ACC112 (cell line): Measurements from ENCODE around the gene TNFAIP2.
"Not testable (repeated sequence)": the region's sequence is repeated elsewhere in the genome, so short reads cannot be mapped to it uniquely, and the experiment has no call there.

Experiments used
- H2AFZ ChIP-seq: fragments of 200-600 bp; sonication (generic); one replicate; pipeline ENCODE4 v1.6.0; 2017; ENCODE audit warnings: antibody characterized with exemption, low read length; ENCODE audit not compliant: unreplicated experiment
- H3K27ac ChIP-seq: fragments of 200-600 bp; sonication (generic); 2 replicates; pipeline ENCODE4 v1.5.1; 2014; ENCODE audit warnings: low read depth, mild to moderate bottlenecking, antibody characterized with exemption, low read length, moderate library complexity
- H3K27me3 ChIP-seq: fragments of 200-600 bp; sonication (generic); 2 replicates; pipeline ENCODE4 v1.6.1; 2014; ENCODE audit warnings: mild to moderate bottlenecking, antibody characterized with exemption, low read length, moderate library complexity, mixed read lengths; ENCODE audit not compliant: insufficient read depth
- H3K36me3 ChIP-seq: fragments of 200-600 bp; sonication (generic); 2 replicates; pipeline ENCODE4 v1.6.1; 2016; ENCODE audit warnings: mild to moderate bottlenecking, antibody characterized with exemption, low read length, moderate library complexity, mixed read lengths; ENCODE audit not compliant: insufficient read depth
- H3K4me1 ChIP-seq: fragments of 200-600 bp; sonication (generic); one replicate; pipeline ENCODE4 v1.6.1; 2016; ENCODE audit warnings: low read length, mixed read lengths; ENCODE audit not compliant: insufficient read depth, unreplicated experiment, control insufficient read depth
- H3K4me3 ChIP-seq: fragments of 200-600 bp; sonication (generic); 2 replicates; pipeline ENCODE4 v1.5.1; 2014; ENCODE audit warnings: mild to moderate bottlenecking, low read depth, low read length
- H3K79me2 ChIP-seq: fragments of 200-600 bp; sonication (generic); one replicate; pipeline ENCODE4 v1.6.0; 2016; ENCODE audit warnings: low read length; ENCODE audit not compliant: control insufficient read depth, unreplicated experiment, insufficient read depth

Gene TNFAIP2

GRCh38 chr14:103155010-103155409, 31.7 kb downstream of the TNFAIP2 start:
- Histone ChIP-seq H3K27ac (no peak overlapping the region), H2AFZ (no peak overlapping the region), H3K4me3 (no peak overlapping the region)

GRCh38 chr14:103155416-103155815, 32.2 kb downstream of the TNFAIP2 start:
- H3K79me2 ChIP-seq, H3K4me3 ChIP-seq, H2AFZ ChIP-seq, H3K36me3 ChIP-seq, H3K27ac ChIP-seq, H3K27me3 ChIP-seq: not testable (repeated sequence)
- H3K4me1 ChIP-seq, result peaks cover 12% of the 10 kb centered on the region

More at GRCh38 chr14:103155010-103155409, 31.7 kb downstream of the TNFAIP2 start:
- H3K27me3 ChIP-seq, result no peaks in the 10 kb centered on the region
- H3K36me3 ChIP-seq, result no peaks in the 10 kb centered on the region
- H3K4me1 ChIP-seq, result peaks cover 12% of the 10 kb centered on the region
- no peaks in the 10 kb centered on the region for H3K79me2 ChIP-seq

GRCh38 chr14:103155826-103156394, 32.6 kb downstream of the TNFAIP2 start:
- Histone ChIP-seq H3K27me3 (no peaks in the 10 kb centered on the region), H3K36me3 (no peaks in the 10 kb centered on the region), H2AFZ (no peak overlapping the region), H3K4me1 (peaks cover 14% of the 10 kb centered on the region), H3K27ac (no peak overlapping the region), H3K4me3 (no peak overlapping the region), H3K79me2 (no peaks in the 10 kb centered on the region)

GRCh38 chr14:103156651-103157378, 33.6 kb downstream of the TNFAIP2 start:
- Histone ChIP-seq H3K36me3 (no peaks in the 10 kb centered on the region), H3K4me3 (no peak overlapping the region), H3K4me1 (peaks cover 16% of the 10 kb centered on the region), H3K79me2 (no peaks in the 10 kb centered on the region), H3K27me3 (no peaks in the 10 kb centered on the region), H2AFZ (no peak overlapping the region), H3K27ac (no peak overlapping the region)

GRCh38 chr14:103157969-103158368, 34.7 kb downstream of the TNFAIP2 start:
- Histone ChIP-seq H3K27me3 (peaks cover 9% of the 10 kb centered on the region; the same call in 1 of the 2 replicates), H3K27ac (no peak overlapping the region)

GRCh38 chr14:103158688-103159087, 35.4 kb downstream of the TNFAIP2 start:
- peaks cover 16% of the 10 kb centered on the region for H3K4me1 ChIP-seq
- H3K27ac ChIP-seq, result no peak overlapping the region
- no peak overlapping the region for H3K4me3 ChIP-seq

More at GRCh38 chr14:103157969-103158368, 34.7 kb downstream of the TNFAIP2 start:
- Histone ChIP-seq H2AFZ (no peak overlapping the region), H3K79me2 (no peaks in the 10 kb centered on the region), H3K4me1 (peaks cover 16% of the 10 kb centered on the region), H3K4me3 (no peak overlapping the region), H3K36me3 (no peaks in the 10 kb centered on the region)

GRCh38 chr14:103160321-103161053, 37.2 kb downstream of the TNFAIP2 start:
- no peaks in the 10 kb centered on the region for H3K36me3 ChIP-seq
- no peak overlapping the region for H3K4me3 ChIP-seq
- H3K79me2 ChIP-seq, result no peaks in the 10 kb centered on the region
- no peak overlapping the region for H2AFZ ChIP-seq
- H3K27me3 ChIP-seq, result peaks cover 30% of the 10 kb centered on the region; the same call in 1 of the 2 replicates
- H3K27ac ChIP-seq, result no peak overlapping the region
- H3K4me1 ChIP-seq, result peaks cover 6% of the 10 kb centered on the region

More at GRCh38 chr14:103158688-103159087, 35.4 kb downstream of the TNFAIP2 start:
- H3K27me3 ChIP-seq, result peaks cover 16% of the 10 kb centered on the region; the same call in 1 of the 2 replicates
- no peaks in the 10 kb centered on the region for H3K36me3 ChIP-seq
- H3K79me2 ChIP-seq, result no peaks in the 10 kb centered on the region
- no peak overlapping the region for H2AFZ ChIP-seq

- Histone ChIP-seq H3K4me1 (peaks cover 4% of the 10 kb centered on the region), H3K4me3 (no peak overlapping the region), H3K36me3 (no peaks in the 10 kb centered on the region), H2AFZ (no peak overlapping the region), H3K79me2 (no peaks in the 10 kb centered on the region), H3K27ac (no peak overlapping the region), H3K27me3 (peaks cover 34% of the 10 kb centered on the region; the same call in 1 of the 2 replicates)
These were observed 37.8 kb downstream of the TNFAIP2 start for GRCh38 chr14:103161054-103161397.

GRCh38 chr14:103163199-103163598, 39.9 kb downstream of the TNFAIP2 start:
- H2AFZ ChIP-seq, result no peak overlapping the region
- H3K4me3 ChIP-seq, result no peak overlapping the region
- H3K79me2 ChIP-seq, result no peaks in the 10 kb centered on the region
- no peak overlapping the region for H3K27ac ChIP-seq
- no peaks in the 10 kb centered on the region for H3K36me3 ChIP-seq
- H3K4me1 ChIP-seq, result peaks cover 4% of the 10 kb centered on the region
- peaks cover 34% of the 10 kb centered on the region; the same call in 1 of the 2 replicates for H3K27me3 ChIP-seq

GRCh38 chr14:103164006-103164405, 40.7 kb downstream of the TNFAIP2 start:
- Histone ChIP-seq H3K27me3 (peaks cover 40% of the 10 kb centered on the region), H3K4me3 (no peak overlapping the region), H3K36me3 (no peaks in the 10 kb centered on the region), H3K79me2 (no peaks in the 10 kb centered on the region), H2AFZ (no peak overlapping the region), H3K27ac (no peak overlapping the region), H3K4me1 (peaks cover 4% of the 10 kb centered on the region)
